IPS DF 6.9 (cell line): ENCODE results near the gene STAB2.

Source experiments
- DNase-seq: peaks from one replicate; pipeline ENCODE4 v3.0.0-alpha.2; 2013; ENCODE audit warnings: low read depth, low spot score
- H3K27ac ChIP-seq: one replicate; pipeline ENCODE4 v1.5.1; 2013; ENCODE audit warnings: low read length, control low read depth
- H3K27me3 ChIP-seq: 2 replicates; pipeline ENCODE4 v1.6.1; 2013; ENCODE audit warnings: mild to moderate bottlenecking, low read length; ENCODE audit not compliant: control insufficient read depth, insufficient read depth
- H3K36me3 ChIP-seq: 2 replicates; pipeline ENCODE4 v1.6.1; 2013; ENCODE audit warnings: low read length; ENCODE audit not compliant: control insufficient read depth, insufficient read depth
- H3K4me1 ChIP-seq: 2 replicates; pipeline ENCODE4 v1.6.1; 2013; ENCODE audit warnings: low read length; ENCODE audit not compliant: control insufficient read depth, insufficient read depth
- H3K4me3 ChIP-seq: 2 replicates; pipeline ENCODE4 v1.5.1; 2013; ENCODE audit warnings: mild to moderate bottlenecking, low read length
- H3K9me3 ChIP-seq: 2 replicates; pipeline ENCODE4 v1.6.1; 2013; ENCODE audit warnings: low read length, inconsistent platforms; ENCODE audit not compliant: control insufficient read depth, insufficient read depth
- WGBS: extraction: QIAGEN DNeasy Blood & Tissue Kit; methylation state at CpG from one replicate; pipeline ENCODE4 v1.1.7; 2013; ENCODE audit warnings: mixed read lengths, missing lambda C conversion rate; ENCODE audit not compliant: insufficient read length, insufficient coverage; 5-methylcytosine and 5-hydroxymethylcytosine counted together

STAB2 gene

DNA sequence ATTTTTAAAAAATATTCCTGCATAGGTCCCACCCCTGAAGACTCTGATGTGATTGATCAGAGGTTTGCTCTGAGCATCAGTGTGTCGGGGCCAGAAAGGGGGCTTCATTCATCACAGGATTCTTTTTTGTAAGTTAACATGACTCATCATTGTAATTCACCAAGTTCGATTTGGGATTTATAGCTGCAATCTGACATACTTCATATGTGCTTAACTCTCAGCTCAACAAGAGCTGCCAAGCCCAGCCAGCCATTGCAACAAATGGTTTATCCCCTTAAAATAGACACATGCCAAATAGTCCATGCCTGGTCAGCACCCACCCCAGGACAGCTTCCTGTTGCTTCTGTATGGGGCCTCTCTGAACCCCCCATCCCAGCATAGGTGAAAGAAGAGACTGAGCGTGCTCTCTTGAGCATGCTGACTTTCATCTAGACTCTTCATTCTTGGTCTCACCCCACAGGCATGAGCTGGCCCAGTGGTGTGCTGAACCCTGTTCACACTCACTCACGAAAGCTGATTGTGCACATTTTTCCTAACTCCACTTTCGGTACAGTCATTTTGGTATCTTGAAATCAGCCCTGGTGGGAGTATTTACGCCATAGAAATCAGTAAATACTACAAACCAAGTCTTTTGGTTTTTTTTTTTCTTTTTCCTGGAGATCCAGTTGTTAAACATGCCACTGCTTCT lies 101.4 kb downstream of the STAB2 start:
- no peaks in the 10 kb centered on the region for H3K36me3 ChIP-seq
- H3K4me3 ChIP-seq: no peak overlapping the region
- H3K27me3 ChIP-seq: no peaks in the 10 kb centered on the region
- WGBS: no CpG with 5 or more reads among the region's 6 CpGs
- H3K9me3 ChIP-seq: no peaks in the 10 kb centered on the region
- H3K27ac ChIP-seq: no peak overlapping the region
- H3K4me1 ChIP-seq: no peaks in the 10 kb centered on the region
- no peak for DNase-seq

DNA sequence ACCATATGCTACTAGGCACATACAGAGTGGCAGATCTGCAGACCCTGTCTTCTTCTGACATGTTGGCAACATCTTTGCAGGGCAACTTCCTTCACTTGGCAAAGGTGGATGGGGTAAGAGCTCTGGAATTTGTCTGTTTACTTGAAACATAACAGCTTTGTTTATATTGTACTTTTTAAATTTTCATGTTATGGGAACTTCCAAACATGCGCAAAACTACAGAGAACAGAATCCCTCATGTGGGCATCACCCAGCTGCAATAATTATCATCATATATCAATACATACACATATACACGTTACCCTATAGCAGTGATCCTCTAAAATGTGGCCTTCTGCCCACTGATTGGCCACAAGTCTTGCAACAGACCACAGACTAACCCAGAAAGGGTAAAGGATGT lies 103.4 kb downstream of the STAB2 start:
- no peaks in the 10 kb centered on the region for H3K36me3 ChIP-seq
- no peaks in the 10 kb centered on the region for H3K27me3 ChIP-seq
- no peaks in the 10 kb centered on the region for H3K4me1 ChIP-seq
- no peak overlapping the region for H3K27ac ChIP-seq
- H3K4me3 ChIP-seq: no peak overlapping the region
- DNase-seq: no peak
- no CpG with 5 or more reads among the region's 2 CpGs for WGBS
- H3K9me3 ChIP-seq: no peaks in the 10 kb centered on the region

DNA sequence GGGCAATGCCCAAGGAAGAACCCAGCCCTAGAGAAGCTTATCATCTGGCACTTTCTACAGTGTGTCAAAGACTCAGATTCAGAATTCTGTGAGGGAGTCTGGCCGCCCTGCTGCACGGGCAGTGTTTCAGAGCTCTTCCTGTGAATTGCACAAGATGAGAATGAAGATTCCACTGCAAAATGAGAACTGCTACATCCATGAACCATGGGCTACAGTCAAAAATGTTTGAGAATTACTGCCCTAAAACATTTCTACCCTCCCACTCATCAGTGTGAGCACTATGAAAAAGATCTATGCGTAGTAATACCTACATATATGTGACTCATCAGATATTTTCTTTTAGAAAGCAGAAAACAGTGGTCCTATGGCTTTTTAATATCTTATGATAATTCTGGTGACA lies 104.0 kb downstream of the STAB2 start:
- Histone ChIP-seq H3K36me3 (no peaks in the 10 kb centered on the region), H3K27ac (no peak overlapping the region), H3K27me3 (no peaks in the 10 kb centered on the region), H3K4me3 (no peak overlapping the region), H3K4me1 (no peaks in the 10 kb centered on the region), H3K9me3 (no peaks in the 10 kb centered on the region)
- no peak for DNase-seq
- no CpG with 5 or more reads among the region's 3 CpGs for WGBS

DNA sequence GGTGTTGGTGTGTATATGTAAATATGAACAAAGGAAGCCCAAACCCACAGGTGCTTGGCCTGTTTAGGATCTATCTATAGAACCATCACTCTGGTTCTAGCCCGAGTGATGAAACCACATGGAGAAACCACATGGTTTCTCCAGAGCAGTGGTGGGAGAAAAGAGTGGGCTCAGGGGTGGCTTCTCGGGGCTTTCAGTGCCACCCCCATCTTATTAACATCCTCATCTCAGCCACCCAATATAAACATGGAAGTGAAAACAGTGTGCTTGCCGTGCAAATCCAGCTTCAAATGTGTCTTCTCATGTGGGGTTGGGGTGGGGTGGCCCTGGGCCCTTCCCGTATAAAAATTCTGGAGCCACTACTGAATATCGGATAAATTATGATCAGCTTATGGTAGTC lies 109.0 kb downstream of the STAB2 start:
- Histone ChIP-seq H3K4me3 (no peak overlapping the region), H3K36me3 (no peaks in the 10 kb centered on the region), H3K9me3 (no peaks in the 10 kb centered on the region), H3K27ac (no peak overlapping the region), H3K27me3 (no peaks in the 10 kb centered on the region), H3K4me1 (no peaks in the 10 kb centered on the region)
- DNase-seq: no peak
- WGBS: no CpG with 5 or more reads among the region's 5 CpGs

DNA sequence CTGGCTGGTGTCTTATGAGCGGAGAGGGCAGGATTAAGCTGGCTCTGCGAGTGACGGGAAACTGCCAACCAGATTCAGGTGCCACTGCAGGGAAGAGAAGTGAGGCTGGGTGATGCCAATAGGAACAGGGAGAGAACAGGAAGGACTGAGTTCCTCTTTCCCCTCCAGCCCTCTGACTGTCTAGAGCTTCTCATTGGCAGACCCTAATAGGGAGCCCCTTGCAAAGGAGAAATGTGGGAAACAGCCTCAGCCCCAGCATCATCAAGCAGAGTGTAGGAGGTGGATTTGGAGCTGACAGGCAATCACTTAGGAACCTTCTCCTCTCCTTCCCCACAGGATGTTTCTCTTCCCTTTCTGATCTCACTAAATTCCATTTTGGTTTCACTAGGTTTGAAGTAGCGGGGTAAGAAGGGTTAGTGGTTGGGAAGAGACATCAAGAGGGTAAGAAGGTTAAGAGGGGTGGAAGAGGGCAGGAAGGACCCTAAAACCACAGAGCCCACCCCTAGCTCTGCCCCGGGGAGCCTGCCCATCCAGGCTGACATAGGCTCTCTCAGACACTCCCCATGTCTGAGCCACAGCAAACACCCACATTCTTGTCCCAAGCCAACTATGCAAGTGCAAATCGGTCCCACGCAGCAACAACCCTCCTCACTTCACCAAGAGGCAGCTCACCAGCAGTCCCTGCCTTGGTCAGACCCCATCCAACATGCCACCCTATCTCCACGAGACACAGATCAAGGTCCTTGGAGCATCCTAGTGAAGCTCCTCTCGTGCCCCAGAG lies 111.1 kb downstream of the STAB2 start:
- WGBS: no CpG with 5 or more reads among the region's 9 CpGs
- no peak overlapping the region for H3K4me3 ChIP-seq
- no peak overlapping the region for H3K27ac ChIP-seq
- no peaks in the 10 kb centered on the region for H3K36me3 ChIP-seq
- H3K9me3 ChIP-seq: no peaks in the 10 kb centered on the region
- H3K27me3 ChIP-seq: no peaks in the 10 kb centered on the region
- DNase-seq: no peak
- no peaks in the 10 kb centered on the region for H3K4me1 ChIP-seq

DNA sequence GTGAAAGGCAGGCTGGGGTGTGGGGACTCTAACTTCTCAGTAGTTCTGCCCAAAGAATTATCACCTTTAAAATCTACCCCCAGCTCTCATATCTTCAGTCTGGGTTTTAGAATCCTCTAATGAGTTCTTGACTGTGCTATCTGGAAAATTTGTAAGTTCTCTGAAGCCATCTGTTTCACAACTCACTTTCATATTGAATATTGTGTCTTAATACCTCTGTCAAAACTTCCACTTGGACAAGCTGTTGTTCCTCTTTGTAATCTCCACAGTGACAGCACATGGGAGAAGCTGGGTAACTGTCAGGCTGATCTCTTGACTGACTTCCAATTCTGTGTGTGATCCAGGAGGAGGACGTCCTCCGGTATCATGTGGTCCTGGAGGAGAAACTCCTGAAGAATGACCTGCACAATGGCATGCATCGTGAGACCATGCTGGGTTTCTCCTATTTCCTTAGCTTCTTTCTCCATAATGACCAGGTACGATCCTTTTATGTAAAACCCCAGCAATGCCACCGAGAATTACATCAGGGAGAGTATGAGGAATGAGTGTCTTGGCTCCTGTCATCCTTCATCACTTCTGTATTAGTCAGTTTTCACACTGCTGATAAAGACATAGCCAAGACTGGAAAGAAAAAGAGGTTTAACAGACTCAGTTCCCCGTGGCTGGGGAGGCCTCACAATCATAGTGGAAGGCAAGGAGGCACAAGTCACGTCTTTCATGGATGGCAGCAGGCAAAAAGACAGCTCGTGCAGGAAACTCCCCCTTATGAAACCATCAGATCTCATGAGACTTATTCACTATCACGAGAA lies 111.9 kb downstream of the STAB2 start:
- Histone ChIP-seq H3K9me3 (no peaks in the 10 kb centered on the region), H3K27ac (no peak overlapping the region), H3K27me3 (no peaks in the 10 kb centered on the region), H3K4me1 (no peaks in the 10 kb centered on the region), H3K36me3 (no peaks in the 10 kb centered on the region), H3K4me3 (no peak overlapping the region)
- no peak for DNase-seq
- WGBS: no CpG with 5 or more reads among the region's 9 CpGs

DNA sequence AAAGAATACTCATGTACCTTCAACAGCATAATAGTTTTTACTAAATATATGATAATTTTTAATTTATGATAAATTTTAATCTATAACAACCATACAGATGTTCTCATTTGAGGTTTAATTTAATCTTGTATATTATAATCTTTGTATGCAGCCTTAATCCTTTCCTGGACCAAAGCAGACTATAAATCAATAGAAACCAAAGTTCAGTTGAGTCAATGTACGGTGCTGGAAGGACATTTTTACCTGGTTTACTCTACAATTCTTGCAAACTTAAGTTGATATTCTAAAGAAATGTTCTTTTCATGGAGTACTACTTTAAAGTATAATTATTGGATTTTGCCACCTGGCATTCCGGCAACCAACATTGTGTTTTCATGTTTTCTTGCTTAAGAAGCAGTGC lies 118.0 kb downstream of the STAB2 start:
- H3K27ac ChIP-seq: no peak overlapping the region
- no peak for DNase-seq
- no peaks in the 10 kb centered on the region for H3K9me3 ChIP-seq
- no peaks in the 10 kb centered on the region for H3K4me1 ChIP-seq
- H3K4me3 ChIP-seq: no peak overlapping the region
- no CpG with 5 or more reads among the region's 2 CpGs for WGBS
- no peaks in the 10 kb centered on the region for H3K36me3 ChIP-seq
- H3K27me3 ChIP-seq: no peaks in the 10 kb centered on the region

DNA sequence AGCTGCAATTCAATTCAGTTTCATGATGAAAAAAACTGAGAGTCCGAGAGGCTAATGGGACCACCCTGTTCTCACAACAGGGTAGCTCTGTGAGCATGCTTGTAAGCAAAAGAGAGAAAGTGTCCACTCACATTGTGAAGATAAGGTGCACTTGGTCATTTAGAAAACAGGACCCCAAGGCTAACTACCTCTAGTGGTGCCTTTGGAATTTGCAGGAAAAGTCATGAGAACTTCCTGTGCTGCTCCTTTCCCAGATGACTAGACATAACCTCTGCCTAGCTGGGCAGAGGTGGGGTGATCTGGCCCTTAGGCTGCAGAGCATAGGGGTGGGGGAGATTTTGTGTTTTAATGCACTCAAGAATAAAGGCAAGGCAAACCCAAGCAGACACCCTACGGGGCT lies 118.9 kb downstream of the STAB2 start:
- DNase-seq: peak; percentile 20
- Histone ChIP-seq H3K27ac (no peak overlapping the region), H3K4me1 (no peaks in the 10 kb centered on the region)

DNA sequence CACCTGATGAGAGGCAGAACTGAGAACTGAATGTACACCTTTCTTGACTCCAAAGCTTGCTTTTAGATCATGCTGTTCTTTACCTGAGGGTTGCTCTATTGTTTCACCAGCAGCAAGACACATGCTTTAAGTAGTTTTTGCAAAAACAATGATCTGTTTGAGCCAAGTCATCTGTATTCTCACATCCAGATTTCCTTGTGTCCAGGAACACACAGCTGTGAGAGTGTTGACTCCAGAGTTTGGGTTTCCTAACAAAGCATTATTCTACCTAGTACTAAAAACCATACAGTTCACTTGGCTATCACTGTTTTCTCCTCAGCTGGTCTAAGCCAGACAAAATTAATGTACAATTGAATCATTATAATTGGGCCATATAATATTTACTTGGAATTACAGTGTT lies 120.4 kb downstream of the STAB2 start:
- Histone ChIP-seq H3K9me3 (no peaks in the 10 kb centered on the region), H3K4me3 (no peak overlapping the region), H3K27ac (no peak overlapping the region), H3K36me3 (no peaks in the 10 kb centered on the region), H3K4me1 (no peaks in the 10 kb centered on the region), H3K27me3 (no peaks in the 10 kb centered on the region)
- DNase-seq: no peak

More for the DNA sequence above, 118.9 kb downstream of the STAB2 start:
- Histone ChIP-seq H3K4me3 (no peak overlapping the region), H3K36me3 (no peaks in the 10 kb centered on the region), H3K9me3 (no peaks in the 10 kb centered on the region), H3K27me3 (no peaks in the 10 kb centered on the region)
- no CpG with 5 or more reads among the region's 2 CpGs for WGBS

DNA sequence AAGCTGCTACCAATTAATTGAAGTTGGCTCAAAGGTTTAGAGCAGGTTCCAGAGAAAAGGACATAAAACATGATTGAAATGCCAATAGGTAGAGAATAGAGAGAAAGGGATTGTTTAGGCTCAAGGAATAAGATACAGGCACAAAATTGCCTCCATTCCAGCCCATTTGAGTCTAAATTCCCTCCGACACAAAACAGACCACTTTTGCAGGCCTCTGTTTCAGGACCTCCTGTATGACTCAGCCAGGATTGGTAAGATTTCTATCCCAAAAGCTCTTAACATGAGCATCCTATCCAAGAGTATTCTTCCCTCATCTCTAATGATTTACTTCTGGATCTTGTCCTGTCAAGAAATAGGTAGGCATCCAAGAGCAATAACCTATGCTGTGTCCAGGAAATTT lies 123.5 kb downstream of the STAB2 start:
- Histone ChIP-seq H3K27ac (no peak overlapping the region), H3K4me1 (no peaks in the 10 kb centered on the region), H3K27me3 (no peaks in the 10 kb centered on the region), H3K36me3 (no peaks in the 10 kb centered on the region), H3K9me3 (no peaks in the 10 kb centered on the region), H3K4me3 (no peak overlapping the region)
- no CpG with 5 or more reads among the region's 1 CpG for WGBS
- no peak for DNase-seq
